GM12878 (cell line): ENCODE measurements around the gene MKX. TPM values are rescaled to one million over a fixed set of nuclear protein-coding genes. Genes with fewer than 3 reads are reported as not detected.

Experiments used
- ATAC-seq: fragments of 200-7000 bp; cut with Tn5 transposase; 3 replicates; pipeline ENCODE4 v1.9.1; 2020; ENCODE audit warnings: mild to moderate bottlenecking, moderate library complexity
- BruUV-seq: library from RNA; stranded (reverse); fragments of 400-500 nt; replicated peaks from 2 replicates; lab custom pipeline; 2021; lab: Mats Ljungman, UMichigan
- CTCF ChIA-PET: fragments of 300-600 bp; sonication (Branson Sonifier 250); formaldehyde crosslinking; extraction: SDS; loops from one replicate; lab custom pipeline; 2021; ENCODE audit warnings: inconsistent platforms; lab: Yijun Ruan, JAX
- POLR2A ChIA-PET: fragments of 350-600 bp; formaldehyde crosslinking; extraction: SDS; loops from one replicate; lab custom pipeline; 2021; ENCODE audit warnings: inconsistent platforms; lab: Charles Lee
- RAD21 ChIA-PET: fragments of 300-600 bp; sonication (Branson Sonifier 250); formaldehyde crosslinking; loops from one replicate; lab custom pipeline; 2023; ENCODE audit warnings: antibody characterized with exemption; ENCODE audit not compliant: unreplicated experiment; lab: Charles Lee
- SMC1A ChIA-PET: fragments of 300-600 bp; sonication (Branson Sonifier 250); formaldehyde crosslinking; loops from one replicate; lab custom pipeline; 2023; ENCODE audit not compliant: unreplicated experiment, uncharacterized antibody; lab: Charles Lee
- DNase-seq: peaks from one replicate; pipeline ENCODE4 v3.0.0-alpha.2; 2011; ENCODE audit warnings: low read depth, low spot score
- FAIRE-seq: peaks from 3 replicates; lab custom pipeline; 2011; peaks lifted over from hg19 to GRCh38; lab: Jason Lieb, UNC
- H2AFZ ChIP-seq: 2 replicates; pipeline ENCODE4 v1.6.0; 2011; ENCODE audit warnings: low read depth, low read length, control low read depth; ENCODE audit not compliant: control insufficient read depth
- H3K27ac ChIP-seq: 2 replicates; pipeline ENCODE4 v1.5.1; 2011; ENCODE audit warnings: control low read depth; ENCODE audit not compliant: control insufficient read depth, insufficient read depth
- H3K27me3 ChIP-seq, 2 experiments: replicated peaks in 1 of 2; 2 replicates each; pipeline versions ENCODE4 v1.6.0 to v1.6.1; 2011; ENCODE audit warnings: low read length in 1 of 2; ENCODE audit not compliant: control insufficient read depth in 2 of 2, insufficient read depth in 2 of 2
- H3K36me3 ChIP-seq, 2 experiments: 2 replicates each; pipeline ENCODE4 v1.5.1; 2011; ENCODE audit warnings: low read length in 1 of 2; ENCODE audit not compliant: control insufficient read depth in 2 of 2, insufficient read depth in 2 of 2
- H3K4me1 ChIP-seq: 2 replicates; pipeline ENCODE4 v1.6.1; 2011; ENCODE audit warnings: mild to moderate bottlenecking, low read length, moderate library complexity, mixed read lengths; ENCODE audit not compliant: control insufficient read depth, insufficient read depth
- H3K4me2 ChIP-seq: 2 replicates; pipeline ENCODE4 v1.6.0; 2011; ENCODE audit warnings: control low read depth; ENCODE audit not compliant: control insufficient read depth, insufficient read depth
- H3K4me3 ChIP-seq: fragments of 200-600 bp; sonication (generic); 2 replicates; pipeline ENCODE4 v1.5.1; 2016
- H3K79me2 ChIP-seq: 2 replicates; pipeline ENCODE4 v1.6.0; 2011; ENCODE audit warnings: low read length; ENCODE audit not compliant: control insufficient read depth, insufficient read depth
- H3K9ac ChIP-seq: 2 replicates; pipeline ENCODE4 v1.8.0; 2011; ENCODE audit warnings: low read length, control low read depth, mixed read lengths; ENCODE audit not compliant: control insufficient read depth, insufficient read depth
- H3K9me3 ChIP-seq: replicated peaks from 3 replicates; pipeline ENCODE4 v1.5.1; 2011; ENCODE audit warnings: mild to moderate bottlenecking, low read length; ENCODE audit not compliant: control insufficient read depth, insufficient read depth
- H4K20me1 ChIP-seq: 2 replicates; pipeline ENCODE4 v1.6.0; 2011; ENCODE audit not compliant: control insufficient read depth, insufficient read depth
- BCL3 ChIP-seq: IDR thresholded peaks from 2 replicates; pipeline ENCODE4 v1.6.1; 2011; ENCODE audit warnings: borderline replicate concordance, low read depth, mild to moderate bottlenecking, moderate library complexity, low read length; ENCODE audit not compliant: insufficient read depth, poor library complexity, severe bottlenecking
- CHD4 ChIP-seq: fragments of 200-600 bp; sonication (generic); IDR thresholded peaks from 2 replicates; pipeline ENCODE4 v1.6.1; 2016; ENCODE audit warnings: mild to moderate bottlenecking
- E2F4 ChIP-seq: IDR thresholded peaks from 2 replicates; pipeline ENCODE4 v1.6.1; 2012; ENCODE audit warnings: low read depth, low read length, improper control_type of control experiment
- LARP7 ChIP-seq: fragments of 450-650 bp; IDR thresholded peaks from 2 replicates; pipeline ENCODE4 v1.6.1; 2017; ENCODE audit warnings: mild to moderate bottlenecking
- MTA3 ChIP-seq: IDR thresholded peaks from 2 replicates; pipeline ENCODE4 v1.6.1; 2012; ENCODE audit warnings: low read length, inconsistent platforms, borderline replicate concordance
- MXI1 ChIP-seq: fragments of 150-350 bp; IDR thresholded peaks from 2 replicates; pipeline ENCODE4 v1.6.1; 2011; ENCODE audit warnings: low read depth, mild to moderate bottlenecking, inconsistent platforms, low read length, improper control_type of control experiment
- PAX5 ChIP-seq: IDR thresholded peaks from 2 replicates; pipeline ENCODE4 v1.6.1; 2011; ENCODE audit warnings: low read depth, low read length, borderline replicate concordance
- POLR2A ChIP-seq: IDR thresholded peaks from 2 replicates; pipeline ENCODE4 v1.6.1; 2011; ENCODE audit warnings: low read depth, mild to moderate bottlenecking, low read length
- RFX5 ChIP-seq: IDR thresholded peaks from 2 replicates; pipeline ENCODE4 v1.6.1; 2011; ENCODE audit warnings: low read depth, low read length, improper control_type of control experiment
- SIN3A ChIP-seq: IDR thresholded peaks from 2 replicates; pipeline ENCODE4 v1.6.1; 2012; ENCODE audit warnings: low read depth, low read length, improper control_type of control experiment
- SMAD5 ChIP-seq: IDR thresholded peaks from 2 replicates; pipeline ENCODE4 v1.6.1; 2016; ENCODE audit warnings: antibody characterized with exemption, low read depth
- SP1 ChIP-seq: IDR thresholded peaks from one replicate; pipeline ENCODE4 v1.6.1; 2011; ENCODE audit warnings: low read depth, low read length
- STAT1 ChIP-seq: fragments of 450-650 bp; conservative IDR thresholded peaks from 2 replicates; pipeline ENCODE4 v1.6.1; 2014; ENCODE audit warnings: antibody characterized with exemption, mild to moderate bottlenecking
- ZBTB33 ChIP-seq: fragments of 450-650 bp; IDR thresholded peaks from 2 replicates; pipeline ENCODE4 v1.6.1; 2017; ENCODE audit warnings: mild to moderate bottlenecking
- WGBS: methylation state at CpG from one replicate; pipeline ENCODE4 v1.1.6; 2016; ENCODE audit warnings: low lambda C conversion rate; ENCODE audit not compliant: insufficient replicate concordance, insufficient coverage; ENCODE audit errors: missing lambda C conversion rate; 5-methylcytosine and 5-hydroxymethylcytosine counted together
- in situ Hi-C: fragments of 300-500 bp; cut with MboI; formaldehyde crosslinking; loops from 9 replicates; pipeline ENCODE4 v1.14.3; 2018; ENCODE audit warnings: mixed read lengths
- intact Hi-C: fragments of 100-400 bp; cut with micrococcal nuclease; formaldehyde crosslinking; loops from one replicate; pipeline ENCODE4 v1.14.2; 2022; ENCODE audit not compliant: unreplicated experiment
- polyA plus RNA-seq, 11 experiments: library from polyadenylated mRNA; depleted of rRNA in 4 of 11; unstranded in 6 of 11; stranded (reverse) in 5 of 11; fragments of >200 nt; fragmentation: Nextera tagmentation in 4 of 11; fragmentation: Illumina TruSeq in 1 of 11; extraction: Ambion mirVana in 4 of 11; extraction: Trizol in 1 of 11; gene quantifications; 1 replicate in 1 of 11; 2 replicates in 10 of 11; pipeline versions ENCODE4 v1.2.1 to v1.2.3, GENCODE V29; 2011 to 2016; ENCODE audit warnings: inconsistent platforms in 2 of 11, missing spikeins in 2 of 11, low read depth in 1 of 11
- total RNA-seq, 4 experiments: library from RNA; depleted of rRNA in 3 of 4; stranded (reverse); fragments of >200 nt in 3 of 4; fragmentation: Illumina TruSeq in 1 of 4; extraction: Trizol in 1 of 4; gene quantifications; 2 replicates each; pipeline versions ENCODE4 v1.2.1 to v1.2.3, GENCODE V29; 2013 to 2021
- TF ChIP-seq, protein P1 (sequence below): fragments of 450-650 bp; IDR thresholded peaks from 2 replicates; pipeline ENCODE4 v1.6.1; 2018; ENCODE audit warnings: mild to moderate bottlenecking, low read depth, moderate library complexity; ENCODE audit not compliant: partially characterized antibody

The MKX gene
- total and polyA plus RNA-seq, 10 of the 15 experiments (the other 5 are each of a cell fraction or from before 2014, with no cell fraction given) = not detected

DNA sequence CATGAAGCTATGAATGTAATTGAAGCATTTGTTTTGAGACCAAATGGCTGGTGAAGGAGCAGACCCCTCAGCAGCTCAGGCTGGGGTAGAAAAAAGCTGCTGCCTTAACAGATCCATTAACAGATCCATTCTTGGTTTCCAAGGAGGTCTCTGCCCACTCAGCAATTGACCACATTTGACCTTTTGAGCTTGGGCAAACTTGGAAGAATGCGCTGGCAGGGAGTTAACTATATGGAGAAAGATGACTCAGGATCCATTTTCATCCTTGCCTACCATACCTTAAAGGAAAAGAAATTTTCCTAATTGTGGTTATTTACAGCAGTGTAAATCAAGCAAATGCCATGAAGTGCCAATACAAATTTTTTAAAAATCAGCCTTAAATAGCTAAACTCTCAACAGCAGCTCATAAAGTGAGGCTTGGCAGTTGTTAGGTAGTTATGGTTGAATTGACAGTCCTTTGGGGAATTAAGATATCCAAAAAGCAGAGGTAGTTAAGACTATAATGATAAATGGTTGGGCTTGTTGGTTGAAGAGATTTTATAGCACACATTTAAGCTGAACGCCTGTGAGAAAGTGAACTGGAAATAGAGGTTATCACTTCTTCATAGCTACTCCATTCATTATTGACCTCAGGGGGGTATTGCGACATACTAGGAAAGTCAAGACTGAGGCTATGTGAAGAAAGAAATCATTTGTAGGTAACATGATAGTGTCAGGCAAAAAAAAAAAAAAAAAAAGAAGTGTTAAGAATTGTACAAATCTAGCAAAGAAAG is 83.9 kb downstream of the MKX start:
- Histone ChIP-seq H3K9me3 (no peaks in the 10 kb centered on the region), H3K27ac (no peak overlapping the region), H3K36me3 (no peaks in the 10 kb centered on the region), H3K27me3 (no peaks in the 10 kb centered on the region)
- in situ Hi-C loops = no loop called here
- no peak for DNase-seq
- 39% methylated on average over 3 of the region's 3 CpGs for WGBS
- no peak for TF ChIP-seq MTA3
- TF ChIP-seq SMAD5 = no peak
- no peak for TF ChIP-seq PAX5
- no peak for TF ChIP-seq E2F4
- TF ChIP-seq MXI1 = no peak
- TF ChIP-seq, protein P1, sequence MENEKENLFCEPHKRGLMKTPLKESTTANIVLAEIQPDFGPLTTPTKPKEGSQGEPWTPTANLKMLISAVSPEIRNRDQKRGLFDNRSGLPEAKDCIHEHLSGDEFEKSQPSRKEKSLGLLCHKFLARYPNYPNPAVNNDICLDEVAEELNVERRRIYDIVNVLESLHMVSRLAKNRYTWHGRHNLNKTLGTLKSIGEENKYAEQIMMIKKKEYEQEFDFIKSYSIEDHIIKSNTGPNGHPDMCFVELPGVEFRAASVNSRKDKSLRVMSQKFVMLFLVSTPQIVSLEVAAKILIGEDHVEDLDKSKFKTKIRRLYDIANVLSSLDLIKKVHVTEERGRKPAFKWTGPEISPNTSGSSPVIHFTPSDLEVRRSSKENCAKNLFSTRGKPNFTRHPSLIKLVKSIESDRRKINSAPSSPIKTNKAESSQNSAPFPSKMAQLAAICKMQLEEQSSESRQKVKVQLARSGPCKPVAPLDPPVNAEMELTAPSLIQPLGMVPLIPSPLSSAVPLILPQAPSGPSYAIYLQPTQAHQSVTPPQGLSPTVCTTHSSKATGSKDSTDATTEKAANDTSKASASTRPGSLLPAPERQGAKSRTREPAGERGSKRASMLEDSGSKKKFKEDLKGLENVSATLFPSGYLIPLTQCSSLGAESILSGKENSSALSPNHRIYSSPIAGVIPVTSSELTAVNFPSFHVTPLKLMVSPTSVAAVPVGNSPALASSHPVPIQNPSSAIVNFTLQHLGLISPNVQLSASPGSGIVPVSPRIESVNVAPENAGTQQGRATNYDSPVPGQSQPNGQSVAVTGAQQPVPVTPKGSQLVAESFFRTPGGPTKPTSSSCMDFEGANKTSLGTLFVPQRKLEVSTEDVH = no peak
- no peak for TF ChIP-seq ZBTB33
- TF ChIP-seq SP1 = no peak
- TF ChIP-seq RFX5 = no peak
- no peak for TF ChIP-seq SIN3A
- TF ChIP-seq STAT1 = no peak
- TF ChIP-seq BCL3 = no peak
- no peak for TF ChIP-seq LARP7
- TF ChIP-seq POLR2A = no peak
- TF ChIP-seq CHD4 = no peak
- TF ChIP-seq, all 136 proteins: peak for 0
- H3K79me2 ChIP-seq = no peaks in the 10 kb centered on the region
- ChIA-PET CTCF (interaction anchor here (1.2 kb wide), 1 partner anchor 11 kb away, joined by 5 read pairs; no protein-coding TSS in a partner anchor), RAD21 (no interaction called here), SMC1A (interaction anchor here (0.5 to 1.0 kb wide), 2 partner anchors 8 to 102 kb away, joined by 3 read pairs; no protein-coding TSS in a partner anchor), POLR2A (no interaction called here)
- no peaks in the 10 kb centered on the region for H3K4me1 ChIP-seq
- ATAC-seq (no peak), FAIRE-seq (no peak)
- no TSS peak for BruUV-seq
- no peak overlapping the region for H3K4me3 ChIP-seq
- H3K9ac ChIP-seq = no peak overlapping the region
- no peak overlapping the region for H3K4me2 ChIP-seq
- intact Hi-C loops = no loop called here
- no peak overlapping the region for H2AFZ ChIP-seq
- H4K20me1 ChIP-seq = no peaks in the 10 kb centered on the region
